ENCODE data around the gene DHRS2.

DHRS2 gene

DNA sequence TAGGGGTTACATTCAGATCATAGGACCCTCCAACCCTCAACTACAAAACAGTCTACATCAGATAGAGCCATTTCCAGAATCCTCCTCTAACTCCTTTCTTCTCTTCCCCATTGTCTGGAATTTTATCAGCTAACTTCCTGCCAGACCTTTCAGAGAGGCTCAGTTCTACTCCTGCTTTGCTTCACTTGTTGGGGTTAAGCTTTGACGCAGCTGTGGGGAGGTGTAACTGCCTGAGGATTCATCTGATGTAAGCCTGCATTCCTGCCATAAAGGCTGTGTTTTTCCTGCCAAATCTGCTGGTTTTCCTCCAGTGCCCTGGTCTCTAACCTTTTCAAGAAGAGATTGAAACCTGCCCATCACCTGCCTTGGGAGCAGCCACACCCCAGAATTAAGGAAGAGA, 16.9 kb downstream of the DHRS2 start:
- FAIRE-seq: no peak
- TF ChIP-seq, protein P1, sequence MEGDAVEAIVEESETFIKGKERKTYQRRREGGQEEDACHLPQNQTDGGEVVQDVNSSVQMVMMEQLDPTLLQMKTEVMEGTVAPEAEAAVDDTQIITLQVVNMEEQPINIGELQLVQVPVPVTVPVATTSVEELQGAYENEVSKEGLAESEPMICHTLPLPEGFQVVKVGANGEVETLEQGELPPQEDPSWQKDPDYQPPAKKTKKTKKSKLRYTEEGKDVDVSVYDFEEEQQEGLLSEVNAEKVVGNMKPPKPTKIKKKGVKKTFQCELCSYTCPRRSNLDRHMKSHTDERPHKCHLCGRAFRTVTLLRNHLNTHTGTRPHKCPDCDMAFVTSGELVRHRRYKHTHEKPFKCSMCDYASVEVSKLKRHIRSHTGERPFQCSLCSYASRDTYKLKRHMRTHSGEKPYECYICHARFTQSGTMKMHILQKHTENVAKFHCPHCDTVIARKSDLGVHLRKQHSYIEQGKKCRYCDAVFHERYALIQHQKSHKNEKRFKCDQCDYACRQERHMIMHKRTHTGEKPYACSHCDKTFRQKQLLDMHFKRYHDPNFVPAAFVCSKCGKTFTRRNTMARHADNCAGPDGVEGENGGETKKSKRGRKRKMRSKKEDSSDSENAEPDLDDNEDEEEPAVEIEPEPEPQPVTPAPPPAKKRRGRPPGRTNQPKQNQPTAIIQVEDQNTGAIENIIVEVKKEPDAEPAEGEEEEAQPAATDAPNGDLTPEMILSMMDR (IDR thresholded peaks at IDR 0.05; ENCODE audit: insufficient read depth, missing control alignments): no peak
- no peak for DNase-seq (ENCODE audit: insufficient read length, low spot score)

DNA sequence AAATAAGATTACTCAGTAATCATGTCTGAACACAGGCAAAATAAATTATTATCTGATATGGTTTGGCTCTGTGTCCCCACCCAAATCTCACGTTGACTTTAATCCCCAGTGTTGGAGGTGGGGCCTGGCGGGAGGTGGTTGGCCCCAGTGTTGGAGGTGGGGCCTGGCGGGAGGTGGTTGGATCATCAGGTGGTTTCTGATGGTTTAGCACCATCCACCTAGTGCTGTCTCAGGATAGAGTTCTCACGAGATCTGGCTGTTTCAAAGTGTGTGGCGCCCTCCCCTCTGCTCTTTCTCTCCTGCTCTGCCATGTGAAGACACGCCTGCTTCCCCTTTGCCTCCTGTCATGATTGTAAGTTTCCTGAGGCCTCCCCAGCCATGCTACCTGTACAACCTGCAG, 18.1 kb downstream of the DHRS2 start:
- TF ChIP-seq, protein P1 (IDR thresholded peaks at IDR 0.05; ENCODE audit: insufficient read depth, missing control alignments): no peak
- FAIRE-seq (no peak), DNase-seq (ENCODE audit: insufficient read length, low spot score) (no peak)

DNA sequence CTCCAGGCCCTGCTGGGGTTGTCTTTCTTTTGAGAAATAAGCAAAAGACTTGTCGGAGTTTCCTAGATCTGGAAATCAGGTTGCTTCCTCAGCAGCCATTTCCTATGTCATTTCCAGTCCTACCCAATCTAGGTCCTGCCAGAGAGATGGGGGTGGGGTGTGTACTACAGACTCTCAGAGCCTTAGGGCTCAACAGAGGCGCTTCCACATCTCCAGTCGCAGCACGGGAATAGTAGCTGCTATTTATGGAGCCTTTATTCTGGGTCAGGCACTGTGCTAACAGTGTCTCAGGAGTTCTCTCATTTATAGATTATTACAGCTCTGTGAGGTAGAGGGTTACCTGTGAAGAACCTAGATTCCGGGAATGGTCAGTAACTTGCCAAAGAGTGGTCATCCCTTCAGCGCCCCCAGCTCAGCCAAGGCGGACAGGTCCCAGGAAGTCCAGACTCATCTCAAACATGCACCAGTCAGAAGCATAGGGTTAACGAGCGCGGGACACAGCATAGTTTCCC, 21.9 kb downstream of the DHRS2 start:
- DNase-seq (ENCODE audit: insufficient read length, low spot score): no peak
- no peak for FAIRE-seq
- TF ChIP-seq, protein P1 (IDR thresholded peaks at IDR 0.05; ENCODE audit: insufficient read depth, missing control alignments): no peak

DNA sequence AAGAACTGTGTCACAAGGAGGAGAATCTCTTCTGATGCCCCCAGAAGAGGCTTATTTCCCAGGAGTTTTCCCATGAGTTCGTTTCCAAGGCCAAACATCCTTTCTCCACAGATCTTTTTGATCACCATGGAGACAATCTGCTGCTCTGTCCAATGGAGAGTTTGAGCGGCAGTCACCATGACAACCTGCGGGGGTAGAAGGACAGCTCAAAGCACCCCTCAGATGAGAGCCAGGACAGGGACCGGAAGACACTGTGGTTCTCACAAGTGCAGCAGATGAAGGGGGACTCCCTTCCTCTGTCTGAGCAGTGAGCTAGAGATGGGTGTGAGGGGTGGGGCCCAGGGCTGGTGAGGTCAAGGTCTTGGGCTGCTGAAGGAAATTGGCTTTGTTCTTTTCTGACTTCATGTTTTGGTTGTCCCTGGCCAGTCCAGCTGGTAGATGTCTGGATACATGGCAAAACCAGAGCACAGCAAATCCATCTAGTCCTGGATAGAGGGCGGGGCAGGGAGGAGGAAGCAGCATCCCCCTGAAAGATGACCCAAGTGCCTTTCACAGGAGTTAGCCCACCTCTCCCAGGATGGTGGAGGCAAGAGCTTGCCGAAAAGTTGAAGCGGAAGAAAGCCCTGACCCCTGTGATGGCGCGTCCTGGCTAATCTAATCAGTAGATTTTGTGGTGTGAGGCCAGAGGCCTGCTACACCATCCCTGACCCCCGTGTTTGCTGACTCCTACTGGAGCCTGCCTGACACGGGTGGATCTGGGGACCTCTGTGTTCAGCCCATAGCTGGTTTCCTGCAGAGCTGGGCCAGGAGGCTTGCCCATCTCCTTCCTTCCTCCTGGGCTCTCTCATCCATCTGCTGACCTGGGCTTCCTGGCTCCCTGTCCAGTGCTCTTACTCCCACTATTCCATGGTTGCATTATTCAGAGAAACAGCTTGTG, 24.4 kb downstream of the DHRS2 start:
- TF ChIP-seq, protein P1 (IDR thresholded peaks at IDR 0.05; ENCODE audit: insufficient read depth, missing control alignments): no peak
- no peak for FAIRE-seq
- no peak for DNase-seq (ENCODE audit: insufficient read length, low spot score)

DNA sequence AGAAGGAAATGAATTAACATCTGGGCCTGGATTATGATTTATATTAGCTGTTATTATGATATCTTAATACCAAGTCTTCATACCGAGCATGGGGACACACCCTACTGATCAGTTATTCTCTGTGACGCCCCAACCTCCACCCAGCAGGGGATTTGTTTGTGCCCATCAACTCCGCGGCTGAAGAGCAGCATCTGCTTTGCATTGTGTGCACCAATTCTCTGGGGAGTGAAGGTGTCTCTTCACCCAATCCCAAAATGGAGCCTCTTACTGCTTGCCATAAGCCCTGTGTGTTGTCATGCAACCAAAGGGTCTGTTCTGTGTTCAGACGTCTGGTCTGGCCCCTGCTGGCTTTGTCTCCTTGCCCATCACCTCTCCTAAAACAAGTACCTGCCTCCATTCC, 25.4 kb downstream of the DHRS2 start:
- FAIRE-seq (no peak), DNase-seq (ENCODE audit: insufficient read length, low spot score) (no peak)
- TF ChIP-seq, protein P1 (IDR thresholded peaks at IDR 0.05; ENCODE audit: insufficient read depth, missing control alignments): no peak

DNA sequence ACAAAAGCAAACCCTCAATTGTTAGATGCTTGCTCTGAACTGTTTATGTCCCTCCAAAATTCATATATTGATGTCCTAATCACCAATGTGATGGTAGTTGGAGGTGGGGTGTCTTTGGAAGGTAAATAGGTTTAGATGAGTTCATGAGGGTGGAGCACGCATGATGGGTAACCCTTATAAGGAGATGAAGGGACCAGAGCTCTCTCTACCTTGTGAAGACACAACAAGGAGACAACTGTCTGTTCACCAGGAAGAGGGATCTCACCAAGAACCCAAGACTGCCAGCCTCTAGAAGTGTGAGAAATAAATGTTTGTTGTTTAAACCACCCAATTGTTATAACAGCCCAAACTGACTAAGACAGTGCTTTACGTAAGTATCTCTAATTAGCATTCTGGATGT, 27.0 kb downstream of the DHRS2 start:
- TF ChIP-seq, protein P1 (IDR thresholded peaks at IDR 0.05; ENCODE audit: insufficient read depth, missing control alignments): no peak
- DNase-seq (ENCODE audit: insufficient read length, low spot score): no peak
- FAIRE-seq: no peak

DNA sequence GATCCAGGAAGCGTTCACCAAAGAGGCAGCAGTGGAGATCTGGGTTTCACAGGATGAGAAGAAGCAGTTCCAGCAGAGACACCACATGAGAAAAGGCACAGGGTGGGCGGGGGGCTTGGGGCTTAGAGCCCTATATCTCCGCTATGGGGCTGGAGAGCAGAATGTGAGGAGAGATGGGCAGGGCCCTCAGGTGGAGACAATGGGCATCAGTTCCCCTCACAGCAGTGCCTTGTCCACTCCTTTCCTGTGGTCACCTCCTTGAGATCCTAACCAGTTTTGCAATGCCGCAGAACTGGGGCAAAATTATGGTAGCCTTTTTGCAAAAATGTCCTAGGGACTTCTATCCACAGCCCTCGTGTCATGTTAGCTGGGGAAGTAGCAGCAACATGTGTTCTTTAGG, 27.5 kb downstream of the DHRS2 start:
- DNase-seq (ENCODE audit: insufficient read length, low spot score) (no peak), FAIRE-seq (no peak)
- TF ChIP-seq, protein P1 (IDR thresholded peaks at IDR 0.05; ENCODE audit: insufficient read depth, missing control alignments): no peak

Data from D721Med (cell line).